NCI-H774 (cell line): ENCODE results near the gene CYSRT1.
"Not testable (repeated sequence)": the region's sequence is repeated elsewhere in the genome, so short reads cannot be mapped to it uniquely, and the experiment has no call there.

Source experiments
- DNase-seq: peaks from one replicate; lab custom pipeline; 2025; lab: John Stamatoyannopoulos, UW

The CYSRT1 gene

GRCh38 chr9:137237759-137238726, 13.1 kb downstream of the CYSRT1 start:
- DNase-seq = peak; percentile 84

DNA sequence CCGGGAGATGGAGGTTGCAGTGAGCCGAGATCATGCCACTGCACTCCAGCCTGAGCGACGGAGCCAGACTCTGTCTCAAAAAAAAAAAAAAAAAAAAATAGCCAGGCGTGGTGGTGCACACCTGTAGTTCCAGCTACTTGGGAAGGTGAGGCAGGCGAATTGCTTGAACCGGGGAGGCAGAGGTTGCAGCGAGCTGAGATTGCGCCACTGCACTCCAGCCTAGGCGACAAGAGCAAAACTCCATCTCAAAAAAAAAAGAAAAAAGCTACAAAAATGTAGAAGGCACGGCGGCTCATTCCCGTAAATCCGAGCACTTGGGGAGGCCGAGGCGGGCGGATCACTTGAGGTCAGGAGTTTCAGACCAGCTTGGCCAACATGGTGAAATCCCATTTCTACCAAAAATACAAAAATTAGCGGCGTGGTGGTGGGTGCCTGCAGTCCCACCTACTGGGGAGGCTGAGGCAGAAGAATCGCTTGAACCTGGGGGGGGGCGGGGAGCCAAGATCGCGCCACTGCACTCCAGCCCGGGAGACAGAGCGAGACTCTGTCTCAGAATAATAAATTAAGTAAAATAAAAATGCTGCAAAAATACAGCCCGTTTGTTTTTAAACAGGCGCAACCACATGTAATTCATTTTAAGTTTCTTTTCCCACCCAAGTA, 14.7 kb downstream of the CYSRT1 start:
- DNase-seq = not testable (repeated sequence)

DNA sequence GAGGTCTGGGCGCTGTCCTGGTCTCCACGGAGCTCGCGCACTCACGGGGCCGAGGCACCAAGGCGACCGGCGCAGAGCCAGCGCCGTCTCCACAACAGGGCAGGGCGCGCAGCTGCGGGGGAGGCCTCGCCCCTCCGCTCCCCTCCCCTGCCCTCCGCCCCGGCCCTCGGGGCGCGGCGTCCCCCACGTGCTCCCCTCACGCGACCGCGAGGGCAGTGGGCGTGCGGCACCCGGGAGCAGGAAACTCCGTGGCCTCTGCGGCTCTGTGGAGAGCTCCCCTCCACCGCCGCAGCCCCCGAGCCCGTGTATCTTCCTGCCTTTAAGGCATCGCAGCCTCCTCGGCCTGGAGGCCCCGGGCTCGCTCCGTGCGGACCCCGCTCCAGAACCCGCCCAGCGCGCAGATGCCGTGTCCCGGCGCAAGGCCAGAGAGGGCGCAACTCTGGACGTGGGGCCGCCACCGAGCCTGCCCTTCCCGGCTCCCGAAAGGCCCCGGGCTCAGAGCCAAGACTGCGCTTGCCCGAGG, 15.4 kb downstream of the CYSRT1 start:
- peak; percentile 85 for DNase-seq

GRCh38 chr9:137240841-137241489, 16.0 kb downstream of the CYSRT1 start, which contains the start of gene TUBB4B:
Gene TUBB4B (plus strand): TSS chr9:137241287. CDS start chr9:137241361, 74 bp downstream.
- DNase-seq = peak; percentile 100

DNA sequence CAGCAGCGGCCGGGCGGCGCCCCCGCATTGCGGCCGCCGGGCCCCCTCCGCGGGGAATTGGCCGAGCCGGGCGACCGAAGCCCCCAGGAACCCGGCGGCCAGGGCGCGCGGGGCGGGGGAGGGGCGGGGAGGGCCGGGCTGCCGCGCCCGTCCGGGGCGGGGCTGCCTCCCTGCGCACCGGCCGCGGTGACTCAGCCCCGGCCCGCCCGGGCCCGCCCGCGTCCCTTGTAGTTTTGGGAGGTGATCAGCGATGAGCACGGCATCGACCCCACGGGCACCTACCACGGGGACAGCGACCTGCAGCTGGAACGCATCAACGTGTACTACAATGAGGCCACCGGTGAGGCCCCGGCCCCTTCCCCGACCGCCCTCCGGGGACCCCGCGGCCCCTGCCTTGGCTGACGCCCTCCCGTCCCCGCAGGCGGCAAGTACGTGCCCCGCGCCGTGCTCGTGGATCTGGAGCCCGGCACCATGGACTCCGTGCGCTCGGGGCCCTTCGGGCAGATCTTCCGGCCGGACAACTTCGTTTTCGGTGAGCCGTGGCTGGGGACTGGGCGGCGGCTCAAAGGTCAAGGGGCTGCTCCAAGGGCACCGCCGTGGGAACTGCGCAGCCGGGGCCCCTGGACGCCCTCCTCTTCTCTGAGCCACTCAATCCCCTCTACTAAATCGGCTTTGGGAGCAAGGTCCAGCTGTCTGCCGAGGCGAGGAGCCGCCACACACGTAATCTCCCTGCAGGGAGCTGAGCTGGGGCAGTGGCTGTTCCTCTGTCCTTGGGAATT, 16.7 kb downstream of the CYSRT1 start:
- peak; percentile 48 for DNase-seq

GRCh38 chr9:137242269-137243203, 17.6 kb downstream of the CYSRT1 start:
- DNase-seq = no peak

- DNase-seq = not testable (repeated sequence)
Measured at GRCh38 chr9:137243266-137243625, 18.3 kb downstream of the CYSRT1 start.

DNA sequence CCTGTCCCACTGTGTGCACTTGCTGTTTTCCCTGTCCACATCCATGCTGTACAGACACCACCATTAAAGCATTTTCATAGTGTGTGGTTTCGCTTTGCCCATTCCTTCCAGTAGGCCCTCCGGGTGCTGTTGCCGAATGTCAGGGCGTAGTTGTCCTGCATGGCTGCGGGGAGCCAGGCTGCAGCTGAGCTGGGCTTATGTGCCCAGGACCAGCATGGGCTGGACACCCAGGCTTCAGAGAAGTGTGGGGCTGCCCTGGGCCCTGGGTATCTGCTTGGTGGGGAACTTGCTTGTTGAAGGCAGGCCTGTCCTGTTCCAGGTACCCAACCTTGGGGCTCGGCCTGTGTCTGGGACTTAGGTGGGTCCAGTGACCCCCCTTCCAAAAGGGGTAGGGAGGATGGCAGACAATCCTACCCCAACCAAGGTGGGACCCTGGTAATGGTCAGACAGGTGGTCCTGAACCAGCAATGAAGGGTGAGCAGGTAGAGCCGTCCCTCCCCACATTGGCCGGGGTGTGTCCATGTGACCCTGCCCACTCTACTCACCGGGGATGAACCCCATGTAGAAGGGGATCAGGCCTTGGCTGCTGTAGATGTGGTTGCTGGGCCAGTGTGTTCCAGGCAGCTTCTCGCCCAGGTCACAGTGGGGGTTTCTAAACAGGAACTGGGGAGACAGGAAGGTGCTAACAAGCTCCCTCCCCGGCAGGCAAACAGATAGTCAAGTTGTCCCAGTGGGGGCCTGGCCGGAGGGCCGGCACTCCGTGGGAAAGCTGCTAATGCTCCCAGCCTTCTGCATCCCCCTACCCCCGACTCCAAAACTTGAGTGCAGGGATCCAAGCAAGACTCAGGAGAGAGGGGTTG, 18.9 kb downstream of the CYSRT1 start:
- no peak for DNase-seq

DNA sequence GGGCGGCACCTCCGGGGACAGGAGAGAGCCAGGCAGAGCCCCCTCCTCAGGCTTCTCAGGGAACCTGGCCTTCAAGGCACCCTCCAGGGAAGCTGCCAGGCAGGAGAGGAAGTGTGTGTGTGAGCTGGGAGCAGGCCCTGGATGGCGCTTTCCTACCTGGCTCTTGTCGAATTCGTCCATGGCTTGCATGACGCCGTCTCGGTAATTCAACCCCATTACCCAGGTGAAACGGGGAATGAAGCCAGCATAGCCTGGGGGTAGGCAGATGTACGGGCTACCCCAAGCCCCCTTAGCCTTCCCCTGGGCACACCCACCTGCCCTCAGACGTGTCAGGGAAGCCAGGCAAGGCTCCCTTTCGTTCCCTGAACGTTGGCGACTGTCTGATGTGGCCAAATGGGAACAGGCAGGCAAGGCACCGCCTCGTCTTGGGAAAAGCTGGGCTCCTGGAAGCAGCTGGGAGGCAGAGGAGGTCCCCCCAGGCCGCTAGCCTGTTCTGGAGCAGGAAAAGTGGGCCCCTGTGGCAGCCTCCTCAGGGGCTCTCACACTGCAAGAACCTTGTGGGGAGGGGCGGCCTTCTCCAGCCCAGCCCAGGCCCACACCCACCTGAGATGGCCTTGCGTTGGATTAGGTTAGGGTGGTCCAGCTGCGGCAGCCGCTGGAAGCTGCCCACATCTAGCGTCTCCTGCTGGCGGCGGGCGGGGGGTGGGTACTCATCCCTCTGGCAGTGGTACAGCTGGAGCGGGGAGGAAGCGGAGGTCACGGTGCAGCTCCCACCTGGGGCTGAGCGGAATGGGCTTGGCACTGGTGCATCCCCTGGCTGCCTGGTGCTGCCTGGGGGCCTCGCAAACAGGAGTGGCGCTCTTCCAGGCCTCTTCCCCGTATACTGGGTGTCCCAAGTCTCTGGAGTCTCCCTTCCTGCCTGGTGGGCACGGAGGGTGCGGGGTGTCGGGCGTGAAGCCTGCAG, 19.8 kb downstream of the CYSRT1 start:
- no peak for DNase-seq

DNA sequence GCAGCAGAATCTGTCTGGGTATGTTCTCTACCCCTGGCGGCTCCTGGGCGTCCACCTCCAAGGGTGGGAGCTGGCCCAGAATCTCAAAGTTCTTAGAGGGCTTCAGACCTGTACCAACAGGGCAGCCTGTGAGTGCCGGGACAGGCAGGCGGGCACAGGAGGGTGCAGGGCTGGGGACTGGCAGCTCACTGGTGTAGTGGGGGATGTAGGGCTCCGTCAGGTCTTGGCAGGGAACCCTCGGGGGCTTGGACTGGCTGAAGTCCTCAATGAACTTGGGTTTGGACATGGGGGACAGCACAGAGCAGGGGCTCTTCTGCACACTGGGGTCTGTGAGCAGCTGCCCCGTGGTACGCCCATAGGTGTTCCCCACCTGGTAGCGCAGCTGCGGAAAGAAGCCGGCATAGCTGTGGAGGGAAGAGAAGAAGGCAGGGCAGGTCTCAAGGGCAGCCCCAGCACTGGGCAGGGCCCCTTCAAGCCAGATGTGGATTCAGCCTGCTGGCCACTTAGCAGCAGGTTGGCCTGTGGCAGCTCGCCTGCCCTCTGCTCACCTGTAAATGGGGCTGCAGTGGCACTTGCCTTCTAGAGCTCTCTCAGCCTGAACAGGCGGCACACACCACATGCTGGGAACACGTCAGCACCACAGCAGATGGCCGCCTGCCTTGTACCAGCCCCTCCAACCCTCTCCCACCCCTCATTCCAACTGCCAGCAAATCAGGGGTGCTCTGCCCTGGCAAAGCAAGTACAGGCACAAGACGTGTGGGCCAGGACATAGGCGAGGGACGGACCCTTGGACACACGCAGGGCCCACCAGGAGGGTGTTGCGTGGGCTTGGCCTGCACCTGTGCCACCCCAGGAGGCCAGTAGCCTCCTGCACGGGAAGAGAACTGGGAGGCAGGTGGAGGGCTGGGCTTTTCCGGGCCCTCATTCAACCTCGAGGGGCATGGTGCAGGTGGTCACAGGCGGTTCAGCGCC, 20.8 kb downstream of the CYSRT1 start:
- DNase-seq = no peak

GRCh38 chr9:137247135-137247915, 22.4 kb downstream of the CYSRT1 start:
- DNase-seq = peak; percentile 17

GRCh38 chr9:137247916-137248175, 22.9 kb downstream of the CYSRT1 start:
- no peak for DNase-seq

DNA sequence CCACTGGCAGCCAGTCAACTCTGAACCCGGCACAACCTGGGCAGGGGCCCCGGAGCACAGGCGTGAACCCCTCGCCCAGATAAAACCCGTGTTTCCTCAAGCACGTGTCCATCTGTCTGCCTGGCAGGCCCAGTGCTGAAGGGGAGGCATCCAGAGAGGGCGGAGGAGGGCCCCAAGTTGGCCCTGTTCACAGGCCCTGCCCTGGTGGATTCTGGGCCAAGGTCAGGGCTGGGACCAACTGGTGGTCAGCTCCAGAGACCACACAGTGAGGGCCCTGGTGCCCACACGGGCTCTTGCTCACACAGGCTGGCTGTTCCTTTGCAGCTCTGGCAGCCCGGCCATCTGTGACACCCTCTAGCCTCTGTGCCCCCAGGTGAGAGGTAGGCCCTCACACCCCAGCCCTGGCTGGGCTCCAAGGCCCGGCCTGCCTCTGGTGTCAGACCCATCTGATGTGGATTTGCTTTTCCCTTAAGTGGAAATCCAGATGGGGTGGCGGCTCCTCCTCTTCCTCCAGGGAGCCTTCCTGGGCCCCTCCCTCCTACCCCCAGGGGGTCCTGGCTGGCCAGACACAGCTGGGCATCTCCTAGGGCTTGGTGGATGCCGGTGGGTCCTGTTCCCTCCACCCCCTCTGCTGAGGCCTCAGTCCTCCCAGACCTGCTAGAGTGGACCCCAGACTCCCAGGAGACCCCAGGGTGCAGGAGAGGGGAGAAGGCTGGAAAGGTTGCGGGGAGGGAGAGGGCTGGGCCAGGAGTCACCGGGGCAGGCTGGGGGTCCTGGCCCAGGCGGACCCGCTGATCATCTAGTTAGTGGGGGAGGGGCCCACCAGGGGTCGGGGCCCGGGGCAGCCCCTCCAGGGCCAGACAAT, 25.6 kb downstream of the CYSRT1 start:
- no peak for DNase-seq

DNA sequence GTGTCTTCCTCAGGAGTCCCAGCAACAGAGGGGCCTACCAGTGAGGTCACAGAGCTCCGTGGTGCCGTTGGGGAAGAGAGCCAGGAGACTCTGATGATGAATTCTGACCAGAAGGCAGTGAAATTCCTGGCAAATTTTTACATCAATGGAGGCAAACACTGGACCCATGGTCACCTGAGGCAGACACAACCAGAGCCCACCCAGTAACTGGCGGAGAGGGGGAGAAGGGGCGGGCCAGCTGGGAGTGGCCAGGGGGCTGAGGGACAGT, 26.2 kb downstream of the CYSRT1 start, which contains the start of gene STPG3:
TSS of gene STPG3 (plus strand) at position 93 of the 268 bp plus-strand sequence. CDS start at position 94, 1 bp downstream.
- DNase-seq = no peak

DNA sequence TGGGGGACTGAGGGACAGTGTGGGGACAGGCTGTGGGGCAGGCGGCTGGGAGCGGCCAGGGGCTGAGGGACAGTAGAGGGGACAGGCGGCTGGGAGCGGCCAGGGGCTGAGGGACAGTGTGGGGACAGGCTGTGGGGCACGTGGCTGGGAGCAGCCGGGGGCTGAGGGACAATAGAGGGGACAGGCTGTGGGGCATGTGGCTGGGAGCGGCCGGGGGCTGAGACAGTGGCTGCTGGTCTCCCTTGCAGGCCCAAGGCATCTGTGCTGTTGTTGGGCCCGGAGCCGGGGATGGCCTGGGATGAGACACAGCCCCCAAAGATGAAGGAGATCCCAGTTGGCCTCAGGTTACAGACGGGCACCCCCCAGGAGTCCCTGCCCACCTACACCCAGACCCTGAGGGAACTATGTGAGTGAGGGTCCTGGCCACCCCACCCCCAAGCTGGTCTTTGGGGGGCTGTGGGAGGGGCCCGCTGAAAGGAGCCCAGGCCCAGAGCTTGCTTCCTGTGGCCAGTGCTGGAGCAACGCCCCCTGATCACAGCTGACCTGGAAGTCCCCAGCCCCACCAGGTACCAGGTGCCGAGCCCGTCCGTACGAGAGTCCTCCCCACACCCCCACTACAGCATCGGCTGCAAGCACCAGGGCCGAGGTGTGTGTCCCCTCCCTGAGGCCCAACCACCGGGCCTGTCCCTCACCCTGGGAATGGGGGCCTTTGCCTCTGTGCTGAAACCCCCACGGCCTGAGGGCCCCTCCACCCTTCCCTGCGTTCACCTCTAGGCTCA, 26.7 kb downstream of the CYSRT1 start:
- DNase-seq = no peak
